Body of pancreas (tissue), 4 donors: ENCODE data around the gene RRP15.

Source experiments
- POLR2A ChIP-seq, 3 donors: fragments of 450-650 bp; IDR thresholded peaks; one replicate each; pipeline ENCODE4 v1.6.1; 2016; ENCODE audit warnings: antibody characterized with exemption in 3 of 3, mild to moderate bottlenecking in 2 of 3
- TF ChIP-seq, protein P1 (sequence below), 7 experiments: fragments of 450-650 bp in 4 of 7; fragments of 200-600 bp in 3 of 7; sonication (generic) in 3 of 7; IDR thresholded peaks; one replicate each; pipeline ENCODE4 v1.5.1; 2016 to 2019; ENCODE audit warnings: antibody characterized with exemption in 7 of 7

DNA sequence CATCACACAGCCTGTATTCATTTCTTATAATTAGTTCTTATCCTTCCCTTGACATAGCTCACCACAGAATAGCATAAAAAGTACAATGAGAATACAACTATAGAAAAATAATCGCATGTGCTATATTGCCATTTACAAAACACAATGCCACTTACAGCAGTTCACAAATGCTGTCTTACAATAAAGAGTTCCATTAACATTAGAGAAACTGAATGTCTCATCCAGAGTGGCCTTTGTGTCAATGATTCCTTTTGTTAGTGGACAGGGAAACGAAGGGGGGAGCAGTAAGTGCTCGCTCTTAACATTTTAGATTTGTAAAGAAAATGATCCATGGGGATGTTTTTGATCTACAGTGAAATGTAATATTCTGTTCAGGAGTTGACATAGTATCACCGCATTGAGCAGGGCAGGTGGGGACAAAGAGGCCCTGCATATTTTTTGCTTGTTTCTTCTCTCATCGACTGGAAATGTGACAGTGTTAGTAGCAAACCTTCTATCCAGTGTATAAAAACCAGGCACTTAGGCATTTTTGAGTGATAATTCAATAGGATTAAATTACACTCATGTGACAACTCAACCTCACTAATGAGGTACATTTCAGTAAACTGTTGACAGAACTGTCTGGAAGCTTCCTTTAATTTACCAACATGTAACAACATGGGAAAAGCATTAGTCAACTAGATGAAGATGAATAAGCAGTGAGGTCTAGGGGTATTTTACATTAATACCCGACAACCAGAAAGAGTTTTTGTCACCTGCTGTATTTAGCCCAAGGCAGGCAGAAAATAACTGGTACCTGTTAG is 35.6 kb upstream of the RRP15 start:
- no peak for TF ChIP-seq POLR2A (IDR thresholded peaks at IDR 0.05)
- TF ChIP-seq, protein P1, sequence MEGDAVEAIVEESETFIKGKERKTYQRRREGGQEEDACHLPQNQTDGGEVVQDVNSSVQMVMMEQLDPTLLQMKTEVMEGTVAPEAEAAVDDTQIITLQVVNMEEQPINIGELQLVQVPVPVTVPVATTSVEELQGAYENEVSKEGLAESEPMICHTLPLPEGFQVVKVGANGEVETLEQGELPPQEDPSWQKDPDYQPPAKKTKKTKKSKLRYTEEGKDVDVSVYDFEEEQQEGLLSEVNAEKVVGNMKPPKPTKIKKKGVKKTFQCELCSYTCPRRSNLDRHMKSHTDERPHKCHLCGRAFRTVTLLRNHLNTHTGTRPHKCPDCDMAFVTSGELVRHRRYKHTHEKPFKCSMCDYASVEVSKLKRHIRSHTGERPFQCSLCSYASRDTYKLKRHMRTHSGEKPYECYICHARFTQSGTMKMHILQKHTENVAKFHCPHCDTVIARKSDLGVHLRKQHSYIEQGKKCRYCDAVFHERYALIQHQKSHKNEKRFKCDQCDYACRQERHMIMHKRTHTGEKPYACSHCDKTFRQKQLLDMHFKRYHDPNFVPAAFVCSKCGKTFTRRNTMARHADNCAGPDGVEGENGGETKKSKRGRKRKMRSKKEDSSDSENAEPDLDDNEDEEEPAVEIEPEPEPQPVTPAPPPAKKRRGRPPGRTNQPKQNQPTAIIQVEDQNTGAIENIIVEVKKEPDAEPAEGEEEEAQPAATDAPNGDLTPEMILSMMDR (IDR thresholded peaks at IDR 0.05) = no peak
